HG02884 (cell line): Measurements from ENCODE around the gene PCDHGA6.
"Not testable (repeated sequence)": the region's sequence is repeated elsewhere in the genome, so short reads cannot be mapped to it uniquely, and the experiment has no call there.

ENCODE experiments used
- ATAC-seq: cut with Tn5 transposase; IDR thresholded peaks from one replicate; pipeline ENCODE4 v1.9.1; 2021; ENCODE audit warnings: mild to moderate bottlenecking, moderate library complexity; ENCODE audit not compliant: unreplicated experiment

The PCDHGA6 gene

GRCh38 chr5:141392429-141393198 is 18.9 kb downstream of the PCDHGA6 start, which contains the start of gene PCDHGA8:
TSS of gene PCDHGA8 (plus strand) at chr5:141392633. CDS start at chr5:141392814, 181 bp downstream.
- no peak for ATAC-seq

- no peak for ATAC-seq
These were observed 19.6 kb downstream of the PCDHGA6 start for GRCh38 chr5:141393267-141393666.

GRCh38 chr5:141394401-141395187 is 20.9 kb downstream of the PCDHGA6 start:
- ATAC-seq, result not testable (repeated sequence)

- peak; percentile 63 for ATAC-seq
These were observed 24.3 kb downstream of the PCDHGA6 start, which contains the start of gene PCDHGB5 for GRCh38 chr5:141397756-141398551. TSS of gene PCDHGB5 (plus strand) at chr5:141397947. CDS start at chr5:141398128, 181 bp downstream.

- ATAC-seq, result no peak
These were observed 24.9 kb downstream of the PCDHGA6 start for GRCh38 chr5:141398608-141399007.

- no peak for ATAC-seq
These were observed 26.0 kb downstream of the PCDHGA6 start for GRCh38 chr5:141399555-141400258.

- no peak for ATAC-seq
These were observed 29.0 kb downstream of the PCDHGA6 start, which contains the start of gene PCDHGA9 for GRCh38 chr5:141402553-141403243. TSS of gene PCDHGA9 (plus strand) at chr5:141402778. CDS start at chr5:141402953, 175 bp downstream.

- ATAC-seq, result no peak
These were observed 29.7 kb downstream of the PCDHGA6 start for GRCh38 chr5:141403387-141403786.

- peak; percentile 68 for ATAC-seq
These were observed 34.3 kb downstream of the PCDHGA6 start, which contains the start of gene PCDHGB6 for GRCh38 chr5:141407790-141408505. TSS of gene PCDHGB6 (plus strand) at chr5:141408021. CDS start at chr5:141408203, 182 bp downstream.

- ATAC-seq, result no peak
These were observed 36.1 kb downstream of the PCDHGA6 start for GRCh38 chr5:141409598-141410306.

- no peak for ATAC-seq
These were observed 37.9 kb downstream of the PCDHGA6 start for GRCh38 chr5:141411575-141411974.

- peak; percentile 72 for ATAC-seq
These were observed 39.3 kb downstream of the PCDHGA6 start, which contains the start of gene PCDHGA10 for GRCh38 chr5:141412854-141413539. TSS of gene PCDHGA10 (plus strand) at chr5:141412987. CDS start at chr5:141413176, 189 bp downstream.

GRCh38 chr5:141413540-141414069 is 39.9 kb downstream of the PCDHGA6 start:
- no peak for ATAC-seq

GRCh38 chr5:141414548-141415274 is 41.0 kb downstream of the PCDHGA6 start:
- not testable (repeated sequence) for ATAC-seq

- ATAC-seq, result not testable (repeated sequence)
These were observed 41.6 kb downstream of the PCDHGA6 start for GRCh38 chr5:141415275-141415618.

- peak; percentile 76 for ATAC-seq
These were observed 43.9 kb downstream of the PCDHGA6 start, which contains the start of gene PCDHGB7 for GRCh38 chr5:141417494-141418172. TSS of gene PCDHGB7 (plus strand) at chr5:141417677. CDS start at chr5:141417860, 183 bp downstream.
